Cardiac muscle cell (in vitro differentiated cells and primary cell): ENCODE measurements around the gene CDK2. TPM values are rescaled to one million over a fixed set of nuclear protein-coding genes. Genes with fewer than 3 reads are reported as not detected.

ENCODE experiments used
- DNase-seq, 2 donors: peaks; one replicate each; pipeline versions ENCODE4 v3.0.0 to v3.0.0-alpha.2; 2010 to 2017; ENCODE audit warnings: low read depth in 1 of 2, low spot score in 1 of 2
- H3K27ac ChIP-seq: fragments of 200-600 bp; sonication (generic); 2 replicates; pipeline ENCODE4 v1.5.1; 2016
- H3K27me3 ChIP-seq: fragments of 200-600 bp; sonication (generic); 2 replicates; pipeline ENCODE4 v1.6.0; 2016; ENCODE audit warnings: control low read depth
- H3K36me3 ChIP-seq: fragments of 200-600 bp; sonication (generic); 2 replicates; pipeline ENCODE4 v1.5.1; 2016; ENCODE audit warnings: control low read depth
- H3K4me1 ChIP-seq: fragments of 200-600 bp; sonication (generic); 2 replicates; pipeline ENCODE4 v1.8.1; 2017; ENCODE audit warnings: low read depth, mild to moderate bottlenecking, mixed run types
- H3K4me3 ChIP-seq: fragments of 200-600 bp; sonication (generic); 2 replicates; pipeline ENCODE4 v1.5.1; 2016; ENCODE audit warnings: mild to moderate bottlenecking
- H3K9me3 ChIP-seq: fragments of 200-600 bp; sonication (generic); 2 replicates; pipeline ENCODE4 v1.5.1; 2017; ENCODE audit warnings: low read depth, mild to moderate bottlenecking, control low read depth
- CTCF ChIP-seq: IDR thresholded peaks from 2 replicates; pipeline ENCODE4 v1.5.1; 2012; ENCODE audit warnings: low read depth, mild to moderate bottlenecking, low read length
- polyA plus RNA-seq: library from polyadenylated mRNA; unstranded; fragments of >200 nt; fragmentation: Nextera tagmentation; extraction: Ambion mirVana; gene quantifications from 2 replicates; pipeline ENCODE4 v1.2.1, GENCODE V29; 2016
- total RNA-seq: library from RNA; depleted of rRNA; stranded (reverse); fragments of >200 nt; gene quantifications from 2 replicates; pipeline ENCODE4 v1.2.3, GENCODE V29; 2016

CDK2 gene
- total and polyA plus RNA-seq, 2 experiments from 2014 or later = 31.4 to 33.9 TPM

DNA sequence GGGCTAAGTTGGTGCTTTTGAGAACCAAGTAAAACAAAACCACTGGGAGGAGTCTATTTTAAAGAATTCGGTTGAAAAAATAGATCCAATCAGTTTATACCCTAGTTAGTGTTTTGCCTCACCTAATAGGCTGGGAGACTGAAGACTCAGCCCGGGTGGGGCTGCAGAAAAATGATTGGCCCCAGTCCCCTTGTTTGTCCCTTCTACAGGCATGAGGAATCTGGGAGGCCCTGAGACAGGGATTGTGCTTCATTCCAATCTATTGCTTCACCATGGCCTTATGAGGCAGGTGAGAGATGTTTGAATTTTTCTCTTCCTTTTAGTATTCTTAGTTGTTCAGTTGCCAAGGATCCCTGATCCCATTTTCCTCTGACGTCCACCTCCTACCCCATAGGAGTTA, 5.4 kb downstream of the CDK2 start:
- peak in 1 of 2 donors; percentile 45 for DNase-seq
- Histone ChIP-seq H3K9me3 (no peaks in the 10 kb centered on the region), H3K27ac (peak overlapping the region; percentile 97), H3K4me1 (peaks cover 10% of the 10 kb centered on the region), H3K27me3 (no peaks in the 10 kb centered on the region), H3K36me3 (no peaks in the 10 kb centered on the region), H3K4me3 (no peak overlapping the region)
- no peak for TF ChIP-seq CTCF

DNA sequence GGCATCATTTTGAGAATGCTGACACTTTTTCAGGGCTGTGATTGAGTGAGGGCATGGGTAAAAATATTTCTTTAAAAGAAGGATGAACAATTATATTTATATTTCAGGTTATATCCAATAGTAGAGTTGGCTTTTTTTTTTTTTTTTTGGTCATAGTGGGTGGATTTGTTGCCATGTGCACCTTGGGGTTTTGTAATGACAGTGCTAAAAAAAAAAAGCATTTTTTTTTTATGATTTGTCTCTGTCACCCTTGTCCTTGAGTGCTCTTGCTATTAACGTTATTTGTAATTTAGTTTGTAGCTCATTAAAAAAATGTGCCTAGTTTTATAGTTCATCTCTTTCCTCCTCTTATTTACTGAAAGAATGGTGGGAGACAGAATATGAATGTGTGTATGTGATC, 5.8 kb downstream of the CDK2 start:
- Histone ChIP-seq H3K9me3 (no peaks in the 10 kb centered on the region), H3K4me3 (peak overlapping the region; percentile 59), H3K36me3 (no peaks in the 10 kb centered on the region), H3K27me3 (no peaks in the 10 kb centered on the region), H3K4me1 (peaks cover 10% of the 10 kb centered on the region), H3K27ac (peak overlapping the region; percentile 97)
- DNase-seq = no peak
- no peak for TF ChIP-seq CTCF

DNA sequence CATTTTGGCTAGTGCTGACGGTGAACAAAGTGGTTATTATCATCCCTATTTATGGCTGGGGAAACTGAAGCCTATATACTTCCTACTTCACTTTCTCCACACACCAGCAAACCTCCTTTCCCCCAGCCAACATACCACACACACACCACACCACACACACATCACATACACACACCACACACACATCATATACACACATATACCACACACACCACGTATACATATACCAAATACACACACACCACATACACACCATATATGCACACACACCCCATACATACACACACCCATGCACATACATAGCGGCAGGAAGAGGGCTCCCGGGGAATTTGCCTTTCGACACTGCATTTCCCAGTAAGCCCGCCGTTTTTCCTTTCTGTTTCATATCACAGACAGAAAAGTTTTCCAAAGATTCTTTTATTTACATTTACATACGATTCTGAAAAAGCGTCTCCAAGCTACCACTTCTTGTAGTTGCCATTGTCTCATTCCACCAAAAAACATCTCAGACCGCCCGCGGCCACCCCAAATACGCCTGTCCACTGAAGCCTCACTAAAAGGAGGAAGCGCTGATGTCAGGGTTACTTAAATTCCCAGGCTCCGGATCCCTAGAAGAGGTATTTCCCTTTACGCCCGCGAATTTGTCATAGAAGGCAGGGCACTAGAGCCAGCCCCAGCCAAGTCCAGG, 6.4 kb downstream of the CDK2 start:
- Histone ChIP-seq H3K9me3 (no peaks in the 10 kb centered on the region), H3K4me3 (peak overlapping the region; percentile 59), H3K27me3 (no peaks in the 10 kb centered on the region), H3K4me1 (peaks cover 10% of the 10 kb centered on the region), H3K27ac (peak overlapping the region; percentile 97), H3K36me3 (no peaks in the 10 kb centered on the region)
- no peak for DNase-seq
- no peak for TF ChIP-seq CTCF

- peaks cover 10% of the 10 kb centered on the region for H3K4me1 ChIP-seq
- H3K27me3 ChIP-seq = no peaks in the 10 kb centered on the region
- H3K4me3 ChIP-seq = peak within 1 kb of the TSS; percentile 95
- H3K9me3 ChIP-seq = no peaks in the 10 kb centered on the region
- TF ChIP-seq CTCF = no peak
- peak within 1 kb of the TSS; percentile 98 for H3K27ac ChIP-seq
- peak; percentile 100 for DNase-seq
- H3K36me3 ChIP-seq = no peaks in the 10 kb centered on the region
These were observed 7.1 kb downstream of the CDK2 start, which contains the start of gene RAB5B for GRCh38 chr12:55973599-55974307. Gene RAB5B (plus strand): TSS chr12:55974078. CDS start chr12:55986961, 12,883 bp downstream.

DNA sequence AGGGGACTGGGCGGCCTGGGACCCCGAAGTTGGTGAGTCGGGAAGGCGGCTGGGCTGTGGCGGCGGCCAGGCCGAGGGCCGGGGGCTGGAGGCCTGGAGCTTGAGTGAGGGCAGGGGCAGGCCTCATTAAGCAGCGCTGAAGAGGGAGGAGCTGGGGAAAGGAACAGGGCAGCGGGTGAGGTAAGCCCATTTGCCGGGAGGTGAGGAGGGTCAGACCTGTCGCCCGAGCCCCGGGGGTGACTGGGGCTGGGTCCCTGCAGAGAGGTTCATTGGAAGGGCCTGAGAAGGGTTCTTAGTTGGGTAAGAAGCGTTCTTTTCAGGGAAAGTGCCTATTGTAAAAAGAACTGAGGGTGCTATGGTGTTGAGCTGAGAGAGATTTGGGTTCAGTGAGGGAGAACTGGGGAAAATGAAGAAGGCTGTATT, 7.7 kb downstream of the CDK2 start:
- peak overlapping the region; percentile 95 for H3K4me3 ChIP-seq
- H3K36me3 ChIP-seq = no peaks in the 10 kb centered on the region
- H3K4me1 ChIP-seq = peaks cover 10% of the 10 kb centered on the region
- DNase-seq = peak; percentile 52 to 76
- TF ChIP-seq CTCF = no peak
- H3K9me3 ChIP-seq = no peaks in the 10 kb centered on the region
- no peaks in the 10 kb centered on the region for H3K27me3 ChIP-seq
- peak overlapping the region; percentile 98 for H3K27ac ChIP-seq
